ENCODE measurements around the gene TTC21A. TPM values are rescaled to one million over a fixed set of nuclear protein-coding genes. Genes with fewer than 3 reads are reported as not detected.
"Not testable (repeated sequence)": the region's sequence is repeated elsewhere in the genome, so short reads cannot be mapped to it uniquely, and the experiment has no call there.

The TTC21A gene
- total RNA-seq, 1 donor from 2014 or later = 1.1 TPM

- FAIRE-seq (no peak), DNase-seq (ENCODE audit: low read depth) (no peak)
- no peak for TF ChIP-seq CTCF (IDR thresholded peaks at IDR 0.05; ENCODE audit: insufficient read depth, low read length, severe bottlenecking)
- no peaks in the 10 kb centered on the region for H3K27me3 ChIP-seq (ENCODE audit: control insufficient read depth, insufficient read depth, low read length)
- no peak overlapping the region for H3K4me3 ChIP-seq (ENCODE audit: low read depth, low read length)
- no peaks in the 10 kb centered on the region for H3K36me3 ChIP-seq (ENCODE audit: control insufficient read depth, insufficient read depth, low read length)
Observed at GRCh38 chr3:39170461-39170860, 63.0 kb downstream of the TTC21A start.

- not testable (repeated sequence) for H3K36me3 ChIP-seq (ENCODE audit: control insufficient read depth, insufficient read depth, low read length); FAIRE-seq; DNase-seq (ENCODE audit: low read depth); H3K4me3 ChIP-seq (ENCODE audit: low read depth, low read length); H3K27me3 ChIP-seq (ENCODE audit: control insufficient read depth, insufficient read depth, low read length)
Observed at GRCh38 chr3:39170877-39171276, 63.4 kb downstream of the TTC21A start.

- no peaks in the 10 kb centered on the region for H3K27me3 ChIP-seq (ENCODE audit: control insufficient read depth, insufficient read depth, low read length)
- DNase-seq (ENCODE audit: low read depth) = no peak
- no peak for TF ChIP-seq CTCF (IDR thresholded peaks at IDR 0.05; ENCODE audit: insufficient read depth, low read length, severe bottlenecking)
- FAIRE-seq = no peak
- H3K36me3 ChIP-seq (ENCODE audit: control insufficient read depth, insufficient read depth, low read length) = no peaks in the 10 kb centered on the region
- no peak overlapping the region for H3K4me3 ChIP-seq (ENCODE audit: low read depth, low read length)
Observed at GRCh38 chr3:39171860-39172259, 64.4 kb downstream of the TTC21A start.

- H3K4me3 ChIP-seq (ENCODE audit: low read depth, low read length) = no peak overlapping the region
- no peak for TF ChIP-seq CTCF (IDR thresholded peaks at IDR 0.05; ENCODE audit: insufficient read depth, low read length, severe bottlenecking)
- no peak for FAIRE-seq
- H3K36me3 ChIP-seq (ENCODE audit: control insufficient read depth, insufficient read depth, low read length) = no peaks in the 10 kb centered on the region
- no peaks in the 10 kb centered on the region for H3K27me3 ChIP-seq (ENCODE audit: control insufficient read depth, insufficient read depth, low read length)
- no peak for DNase-seq (ENCODE audit: low read depth)
Observed at GRCh38 chr3:39173318-39174125, 66.0 kb downstream of the TTC21A start.

- TF ChIP-seq CTCF (IDR thresholded peaks at IDR 0.05; ENCODE audit: insufficient read depth, low read length, severe bottlenecking) = no peak
- Histone ChIP-seq H3K4me3 (ENCODE audit: low read depth, low read length) (no peak overlapping the region), H3K36me3 (ENCODE audit: control insufficient read depth, insufficient read depth, low read length) (no peaks in the 10 kb centered on the region), H3K27me3 (ENCODE audit: control insufficient read depth, insufficient read depth, low read length) (no peaks in the 10 kb centered on the region)
- FAIRE-seq (no peak), DNase-seq (ENCODE audit: low read depth) (no peak)
Observed at GRCh38 chr3:39176025-39176714, 68.7 kb downstream of the TTC21A start.

GRCh38 chr3:39177708-39178332, 70.3 kb downstream of the TTC21A start:
- no peak for FAIRE-seq
- no peak for TF ChIP-seq CTCF (IDR thresholded peaks at IDR 0.05; ENCODE audit: insufficient read depth, low read length, severe bottlenecking)

More at GRCh38 chr3:39177708-39178332, 70.3 kb downstream of the TTC21A start:
- Histone ChIP-seq H3K27me3 (ENCODE audit: control insufficient read depth, insufficient read depth, low read length) (no peaks in the 10 kb centered on the region), H3K4me3 (ENCODE audit: low read depth, low read length) (peak overlapping the region; percentile 38), H3K36me3 (ENCODE audit: control insufficient read depth, insufficient read depth, low read length) (no peaks in the 10 kb centered on the region)
- DNase-seq (ENCODE audit: low read depth) = peak; percentile 86
